ENCODE results near the gene TUBA4A. TPM values are rescaled to one million over a fixed set of nuclear protein-coding genes. Genes with fewer than 3 reads are reported as not detected.

The TUBA4A gene
- total RNA-seq, 1 donor from 2014 or later, result 45.4 TPM

GRCh38 chr2:219279916-219280516, 26.3 kb upstream of the TUBA4A start:
- no peak for ATAC-seq
- Histone ChIP-seq H3K4me1 (peaks cover 20% of the 10 kb centered on the region), H3K27ac (peak overlapping the region; percentile 99), H3K4me3 (peak overlapping the region; percentile 88), H3K36me3 (peaks cover 47% of the 10 kb centered on the region), H3K27me3 (no peaks in the 10 kb centered on the region), H3K9me3 (no peaks in the 10 kb centered on the region)
- intact Hi-C loops (cut with DNase I), result no loop called here
- DNase-seq, result no peak
- TF ChIP-seq, protein P1, sequence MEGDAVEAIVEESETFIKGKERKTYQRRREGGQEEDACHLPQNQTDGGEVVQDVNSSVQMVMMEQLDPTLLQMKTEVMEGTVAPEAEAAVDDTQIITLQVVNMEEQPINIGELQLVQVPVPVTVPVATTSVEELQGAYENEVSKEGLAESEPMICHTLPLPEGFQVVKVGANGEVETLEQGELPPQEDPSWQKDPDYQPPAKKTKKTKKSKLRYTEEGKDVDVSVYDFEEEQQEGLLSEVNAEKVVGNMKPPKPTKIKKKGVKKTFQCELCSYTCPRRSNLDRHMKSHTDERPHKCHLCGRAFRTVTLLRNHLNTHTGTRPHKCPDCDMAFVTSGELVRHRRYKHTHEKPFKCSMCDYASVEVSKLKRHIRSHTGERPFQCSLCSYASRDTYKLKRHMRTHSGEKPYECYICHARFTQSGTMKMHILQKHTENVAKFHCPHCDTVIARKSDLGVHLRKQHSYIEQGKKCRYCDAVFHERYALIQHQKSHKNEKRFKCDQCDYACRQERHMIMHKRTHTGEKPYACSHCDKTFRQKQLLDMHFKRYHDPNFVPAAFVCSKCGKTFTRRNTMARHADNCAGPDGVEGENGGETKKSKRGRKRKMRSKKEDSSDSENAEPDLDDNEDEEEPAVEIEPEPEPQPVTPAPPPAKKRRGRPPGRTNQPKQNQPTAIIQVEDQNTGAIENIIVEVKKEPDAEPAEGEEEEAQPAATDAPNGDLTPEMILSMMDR (IDR thresholded peaks at IDR 0.05), result no peak

- peak within 1 kb of the TSS; percentile 88 for H3K4me3 ChIP-seq
- H3K27ac ChIP-seq, result peak within 1 kb of the TSS; percentile 99
- peaks cover 20% of the 10 kb centered on the region for H3K4me1 ChIP-seq
- ATAC-seq (peak; percentile 96), DNase-seq (peak; percentile 99)
- no peaks in the 10 kb centered on the region for H3K27me3 ChIP-seq
- H3K36me3 ChIP-seq, result peaks cover 40% of the 10 kb centered on the region
- TF ChIP-seq, protein P1 (IDR thresholded peaks at IDR 0.05), result peak; percentile 7
- intact Hi-C loops (cut with DNase I), result no loop called here
- H3K9me3 ChIP-seq, result no peaks in the 10 kb centered on the region
Observed at GRCh38 chr2:219279151-219279915, 25.6 kb upstream of the TUBA4A start, which contains the start of gene DNAJB2. Gene DNAJB2, plus strand, starts transcription at chr2:219279366. Its CDS starts 468 bp downstream, at chr2:219279834.

GRCh38 chr2:219278655-219279150, 25.0 kb upstream of the TUBA4A start:
- ATAC-seq (no peak), DNase-seq (no peak)
- H3K36me3 ChIP-seq, result peaks cover 34% of the 10 kb centered on the region
- intact Hi-C loops (cut with DNase I), result no loop called here
- H3K9me3 ChIP-seq, result no peaks in the 10 kb centered on the region
- TF ChIP-seq, protein P1 (IDR thresholded peaks at IDR 0.05), result no peak
- H3K27ac ChIP-seq, result peak overlapping the region; percentile 99
- peak overlapping the region; percentile 88 for H3K4me3 ChIP-seq
- H3K27me3 ChIP-seq, result no peaks in the 10 kb centered on the region
- peaks cover 20% of the 10 kb centered on the region for H3K4me1 ChIP-seq

DNA sequence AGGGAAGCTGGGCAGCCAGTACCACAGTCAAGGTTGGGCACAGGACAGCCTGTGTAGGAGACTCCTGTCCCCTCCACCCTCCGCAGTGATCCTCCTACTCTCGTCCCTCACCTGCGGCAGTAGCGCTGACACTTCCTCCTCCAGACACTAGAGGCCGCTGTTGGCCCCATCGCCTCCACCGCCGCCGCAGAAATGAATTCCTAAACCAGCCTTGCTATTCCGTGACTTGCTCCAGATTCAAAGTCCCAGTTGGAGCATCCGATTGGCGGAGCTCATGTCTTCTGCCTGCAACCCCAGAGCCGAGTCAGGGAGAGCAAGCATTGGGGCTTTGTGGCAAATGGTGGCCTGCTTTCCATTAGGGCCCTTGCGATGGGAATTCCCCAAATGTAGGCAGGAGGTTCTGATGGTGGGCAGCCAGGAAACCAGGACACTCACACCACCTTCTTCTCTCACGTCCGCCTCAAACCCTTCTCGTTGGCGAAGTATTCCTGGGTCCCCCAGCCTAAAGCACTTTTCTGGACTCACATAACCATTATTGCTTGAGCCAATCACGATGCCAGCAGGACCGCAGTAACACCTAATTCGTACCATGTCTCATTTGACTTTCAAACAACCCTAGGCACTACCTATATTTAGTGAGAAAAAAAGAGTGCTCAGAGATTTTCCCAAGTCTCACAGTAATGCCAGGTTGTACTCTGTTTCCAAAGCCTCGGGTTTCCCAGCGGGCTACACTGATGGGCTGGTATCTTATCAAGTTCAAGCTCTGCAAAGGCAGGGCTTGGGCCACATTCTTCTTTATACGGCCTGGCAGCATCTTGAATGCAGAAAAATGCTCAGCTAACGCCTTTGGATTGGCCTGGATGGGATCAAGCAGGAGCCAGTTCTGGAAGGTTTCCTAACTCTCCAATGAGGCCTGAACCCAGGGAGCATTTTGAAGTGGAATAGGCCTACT, 24.3 kb upstream of the TUBA4A start:
- H3K4me3 ChIP-seq, result no peak overlapping the region
- DNase-seq, result peak; percentile 87
- intact Hi-C loops (cut with DNase I), result no loop called here
- H3K9me3 ChIP-seq, result no peaks in the 10 kb centered on the region
- H3K4me1 ChIP-seq, result peaks cover 20% of the 10 kb centered on the region
- H3K27ac ChIP-seq, result peak overlapping the region; percentile 99
- TF ChIP-seq, protein P1 (IDR thresholded peaks at IDR 0.05), result peak; percentile 100
- ATAC-seq, result peak; percentile 72
- peaks cover 27% of the 10 kb centered on the region for H3K36me3 ChIP-seq
- no peaks in the 10 kb centered on the region for H3K27me3 ChIP-seq

DNA sequence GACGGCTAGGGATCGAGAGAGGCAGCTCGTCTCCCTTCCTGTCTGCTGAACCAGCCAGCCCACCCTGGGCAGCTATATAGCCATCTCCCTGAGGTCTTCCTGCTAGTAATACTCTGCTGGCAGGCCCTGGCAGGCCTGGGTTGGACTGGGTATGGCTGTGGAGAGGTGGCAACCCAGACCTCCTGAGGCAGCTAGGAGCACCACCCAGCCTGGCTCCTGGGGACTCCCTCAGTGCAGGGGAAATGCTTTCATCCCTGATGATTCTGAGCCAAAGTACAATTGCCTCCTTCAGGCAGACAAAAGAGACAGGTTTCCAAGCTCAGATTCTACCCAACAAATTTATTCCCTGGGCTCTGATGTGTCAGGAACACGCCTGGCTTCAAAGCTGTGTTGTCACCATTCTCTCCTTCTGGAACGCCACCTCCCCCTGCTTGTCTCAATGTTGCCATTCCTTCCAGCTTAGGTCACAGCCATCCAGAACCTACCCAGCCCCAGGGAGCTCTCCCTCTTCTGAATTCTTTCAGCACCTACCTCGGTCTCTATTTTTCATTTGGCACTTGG, 20.7 kb upstream of the TUBA4A start:
- Histone ChIP-seq H3K27me3 (no peaks in the 10 kb centered on the region), H3K9me3 (no peaks in the 10 kb centered on the region), H3K4me3 (no peak overlapping the region), H3K4me1 (peaks cover 11% of the 10 kb centered on the region), H3K36me3 (no peaks in the 10 kb centered on the region), H3K27ac (peak overlapping the region; percentile 77)
- intact Hi-C loops (cut with DNase I), result no loop called here
- DNase-seq, result peak; percentile 63
- peak; percentile 25 for ATAC-seq
- TF ChIP-seq, protein P1 (IDR thresholded peaks at IDR 0.05), result no peak

Data from upper lobe of right lung (tissue), 1 donor.